ENCODE measurements around the gene INPP5A. TPM values are rescaled to one million over a fixed set of nuclear protein-coding genes. Genes with fewer than 3 reads are reported as not detected.
A peak's percentile ranks its signal among the peaks of the same experiment; 100 is the strongest.

The INPP5A gene
- total RNA-seq, 2 donors from 2014 or later: 20.7 to 26.7 TPM

GRCh38 chr10:132556994-132557441 is 19.4 kb downstream of the INPP5A start:
- Histone ChIP-seq H3K4me3 (ENCODE audit: low read length) (no peak overlapping the region), H3K36me3 (ENCODE audit: control insufficient read depth, insufficient read depth, low read length) (no peaks in the 10 kb centered on the region), H3K27ac (ENCODE audit: low read depth, low read length) (no peak overlapping the region), H3K9me3 (ENCODE audit: control insufficient read depth, low read length) (no peaks in the 10 kb centered on the region), H3K4me1 (ENCODE audit: control insufficient read depth, insufficient read depth, low read length) (no peaks in the 10 kb centered on the region), H3K9ac (ENCODE audit: extremely low read depth, low read length, poor library complexity, severe bottlenecking) (no peak overlapping the region), H3K27me3 (ENCODE audit: control insufficient read depth, insufficient read depth, low read length, poor library complexity, severe bottlenecking) (no peaks in the 10 kb centered on the region)
- no peak for DNase-seq
- no peak for TF ChIP-seq CTCF (conservative IDR thresholded peaks at IDR 0.05)
- Mint-ChIP-seq H3K4me1 (no peaks in the 10 kb centered on the region), H3K9me3 (no peaks in the 10 kb centered on the region), H3K27me3 (ENCODE audit: insufficient read depth) (no peaks in the 10 kb centered on the region), H3K4me3 (no peak overlapping the region), H3K27ac (no peak overlapping the region), H3K36me3 (ENCODE audit: low read depth) (no peaks in the 10 kb centered on the region)
- WGBS, 2 experiments (ENCODE audit: insufficient coverage in 1 of 2, insufficient read length in 1 of 2): 89 to 94% methylated on average over 14 to 18 of the region's 18 CpGs

DNA sequence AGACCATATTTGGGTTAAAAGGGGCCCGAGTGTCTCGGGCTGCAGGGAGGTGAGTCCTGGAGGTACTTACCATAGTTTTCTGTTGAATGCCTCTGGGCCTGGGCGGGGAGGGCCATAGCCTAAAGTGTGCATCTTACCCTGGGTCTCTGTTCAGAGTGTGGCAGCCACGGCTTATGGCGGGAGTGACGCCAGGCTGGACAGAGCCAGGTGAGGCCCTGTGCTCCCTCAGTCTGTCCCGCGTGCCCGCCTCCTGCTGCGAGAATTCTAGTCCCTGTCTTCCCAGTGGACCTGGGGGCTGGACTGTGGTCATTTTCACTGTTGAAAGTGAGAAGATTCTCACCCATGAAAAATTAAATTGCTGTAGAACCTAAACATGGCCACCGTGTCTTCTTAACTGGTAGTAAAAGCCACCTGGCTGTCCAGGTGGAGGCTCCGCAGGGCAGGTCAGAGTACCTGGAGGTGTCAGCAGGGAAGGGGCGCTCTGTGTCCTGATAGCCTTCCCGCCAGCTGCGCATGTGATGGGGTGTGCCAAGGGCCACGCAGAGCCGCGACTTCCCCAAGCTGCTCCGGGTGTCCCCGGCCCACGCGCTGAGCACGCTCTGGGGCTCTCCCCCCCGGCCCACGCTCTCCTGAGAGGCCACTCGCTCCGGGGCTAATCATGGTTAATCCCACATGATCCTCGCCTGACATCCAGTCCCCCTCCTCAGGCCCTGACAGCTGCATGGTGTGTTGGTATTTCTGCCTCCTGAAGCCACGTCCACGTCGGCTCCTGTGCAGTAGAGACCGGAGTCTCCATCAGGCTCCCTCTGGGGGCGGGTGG is 20.3 kb downstream of the INPP5A start:
- no peaks in the 10 kb centered on the region for H3K27me3 ChIP-seq (ENCODE audit: control insufficient read depth, insufficient read depth, low read length, poor library complexity, severe bottlenecking)
- TF ChIP-seq CTCF (conservative IDR thresholded peaks at IDR 0.05): no peak
- no peak overlapping the region for H3K9ac ChIP-seq (ENCODE audit: extremely low read depth, low read length, poor library complexity, severe bottlenecking)
- no peak overlapping the region for H3K27ac ChIP-seq (ENCODE audit: low read depth, low read length)
- H3K36me3 ChIP-seq (ENCODE audit: control insufficient read depth, insufficient read depth, low read length): no peaks in the 10 kb centered on the region
- H3K4me1 Mint-ChIP-seq: no peaks in the 10 kb centered on the region
- DNase-seq: no peak
- H3K27ac Mint-ChIP-seq: no peak overlapping the region
- no peaks in the 10 kb centered on the region for H3K36me3 Mint-ChIP-seq (ENCODE audit: low read depth)
- 96 to 97% methylated on average over 21 to 33 of the region's 33 CpGs for WGBS, 2 experiments (ENCODE audit: insufficient coverage in 1 of 2, insufficient read length in 1 of 2)
- H3K4me3 ChIP-seq (ENCODE audit: low read length): no peak overlapping the region
- no peak overlapping the region for H3K4me3 Mint-ChIP-seq
- no peaks in the 10 kb centered on the region for H3K9me3 Mint-ChIP-seq
- no peaks in the 10 kb centered on the region for H3K27me3 Mint-ChIP-seq (ENCODE audit: insufficient read depth)
- no peaks in the 10 kb centered on the region for H3K4me1 ChIP-seq (ENCODE audit: control insufficient read depth, insufficient read depth, low read length)
- H3K9me3 ChIP-seq (ENCODE audit: control insufficient read depth, low read length): no peaks in the 10 kb centered on the region

- H3K27ac ChIP-seq (ENCODE audit: low read depth, low read length): no peak overlapping the region
- WGBS, 2 experiments (ENCODE audit: insufficient coverage in 1 of 2, insufficient read length in 1 of 2): 91 to 92% methylated on average over 21 to 32 of the region's 32 CpGs
Observed at GRCh38 chr10:132558516-132559413, 21.2 kb downstream of the INPP5A start.

More at GRCh38 chr10:132558516-132559413, 21.2 kb downstream of the INPP5A start:
- no peak for TF ChIP-seq CTCF (conservative IDR thresholded peaks at IDR 0.05)
- no peaks in the 10 kb centered on the region for H3K4me1 ChIP-seq (ENCODE audit: control insufficient read depth, insufficient read depth, low read length)
- no peaks in the 10 kb centered on the region for H3K36me3 ChIP-seq (ENCODE audit: control insufficient read depth, insufficient read depth, low read length)
- no peaks in the 10 kb centered on the region for H3K9me3 ChIP-seq (ENCODE audit: control insufficient read depth, low read length)
- Mint-ChIP-seq H3K9me3 (no peaks in the 10 kb centered on the region), H3K27ac (peak overlapping the region; percentile 49), H3K4me1 (no peaks in the 10 kb centered on the region), H3K36me3 (ENCODE audit: low read depth) (no peaks in the 10 kb centered on the region), H3K27me3 (ENCODE audit: insufficient read depth) (no peaks in the 10 kb centered on the region), H3K4me3 (no peak overlapping the region)
- H3K9ac ChIP-seq (ENCODE audit: extremely low read depth, low read length, poor library complexity, severe bottlenecking): no peak overlapping the region
- no peaks in the 10 kb centered on the region for H3K27me3 ChIP-seq (ENCODE audit: control insufficient read depth, insufficient read depth, low read length, poor library complexity, severe bottlenecking)
- DNase-seq: no peak
- H3K4me3 ChIP-seq (ENCODE audit: low read length): no peak overlapping the region
